Endothelial cell of umbilical vein (primary cell): ENCODE measurements around the gene OR51E2. TPM values are rescaled to one million over a fixed set of nuclear protein-coding genes. Genes with fewer than 3 reads are reported as not detected.

Experiments
- BruUV-seq: library from RNA; stranded (reverse); fragments of 400-500 nt; replicated peaks from 2 replicates; lab custom pipeline; 2021; lab: Mats Ljungman, UMichigan
- CTCF ChIA-PET: fragments of 300-600, 350-600 bp; sonication (Branson Sonifier 250); formaldehyde crosslinking; loops from one replicate; lab custom pipeline; 2021; ENCODE audit warnings: antibody characterized with exemption, inconsistent platforms; lab: Charles Lee
- POLR2A ChIA-PET: fragments of 300-600, 350-600 bp; sonication (Branson Sonifier 250); formaldehyde crosslinking; loops from one replicate; lab custom pipeline; 2021; ENCODE audit warnings: antibody characterized with exemption, inconsistent platforms; lab: Charles Lee
- DNase-seq: peaks from one replicate; pipeline ENCODE4 v3.0.0-alpha.2; 2011; ENCODE audit warnings: low read depth, low spot score
- FAIRE-seq: peaks from 2 replicates; lab custom pipeline; 2011; peaks lifted over from hg19 to GRCh38; lab: Jason Lieb, UNC
- H2AFZ ChIP-seq: 2 replicates; pipeline ENCODE4 v1.6.0; 2012; ENCODE audit warnings: low read depth, low read length, control low read depth, inconsistent platforms
- H3K27ac ChIP-seq: 2 replicates; pipeline ENCODE4 v1.5.1; 2011; ENCODE audit warnings: low read depth, mild to moderate bottlenecking, control low read depth, low read length, moderate library complexity; ENCODE audit not compliant: insufficient read depth
- H3K27me3 ChIP-seq, 2 experiments: 2 replicates each; pipeline versions ENCODE4 v1.6.0 to v1.6.1; 2011; ENCODE audit warnings: low read length in 2 of 2, mixed read lengths in 1 of 2; ENCODE audit not compliant: control insufficient read depth in 2 of 2, insufficient read depth in 2 of 2
- H3K36me3 ChIP-seq, 2 experiments: 2 replicates in 1 of 2; 3 replicates in 1 of 2; pipeline ENCODE4 v1.5.1; 2011; ENCODE audit warnings: low read length in 2 of 2, mild to moderate bottlenecking in 1 of 2, moderate library complexity in 1 of 2; ENCODE audit not compliant: control insufficient read depth in 2 of 2, insufficient read depth in 2 of 2; ENCODE audit errors: extremely low read depth in 1 of 2
- H3K4me1 ChIP-seq: 3 replicates; pipeline ENCODE4 v1.5.1; 2011; ENCODE audit warnings: mild to moderate bottlenecking, low read length; ENCODE audit not compliant: control insufficient read depth, insufficient read depth; ENCODE audit errors: extremely low read depth
- H3K4me2 ChIP-seq: 2 replicates; pipeline ENCODE4 v1.6.1; 2011; ENCODE audit warnings: low read length, control low read depth, mixed read lengths; ENCODE audit not compliant: insufficient read depth
- H3K4me3 ChIP-seq, 3 experiments: fragments of 200-600 bp in 1 of 3; sonication (generic), shearing (Covaris generic) in 1 of 3; replicated peaks in 1 of 3; 2 replicates each; pipeline ENCODE4 v1.5.1; 2011 to 2016; ENCODE audit warnings: control low read depth in 3 of 3, low read length in 3 of 3, mild to moderate bottlenecking in 2 of 3, inconsistent platforms in 1 of 3, low read depth in 1 of 3, moderate library complexity in 1 of 3; ENCODE audit not compliant: insufficient read depth in 1 of 3
- H3K79me2 ChIP-seq: 2 replicates; pipeline ENCODE4 v1.6.0; 2012; ENCODE audit warnings: low read length, inconsistent platforms; ENCODE audit not compliant: control insufficient read depth, insufficient read depth
- H3K9ac ChIP-seq: replicated peaks from 2 replicates; pipeline ENCODE3; 2011; ENCODE audit warnings: low read length, control low read depth; ENCODE audit not compliant: insufficient read depth; ENCODE audit errors: extremely low read depth
- H3K9me1 ChIP-seq: replicated peaks from 3 replicates; pipeline ENCODE4 v1.6.0; 2011; ENCODE audit warnings: mild to moderate bottlenecking, low read length; ENCODE audit not compliant: control insufficient read depth, insufficient read depth; ENCODE audit errors: extremely low read depth
- H3K9me3 ChIP-seq: replicated peaks from 2 replicates; pipeline ENCODE4 v1.5.1; 2012; ENCODE audit warnings: low read length, inconsistent platforms; ENCODE audit not compliant: control insufficient read depth, insufficient read depth
- H4K20me1 ChIP-seq: replicated peaks from 2 replicates; pipeline ENCODE3; 2011; ENCODE audit warnings: mild to moderate bottlenecking, low read length; ENCODE audit not compliant: control insufficient read depth, insufficient read depth; ENCODE audit errors: extremely low read depth
- CTCF ChIP-seq, 2 donors: IDR thresholded peaks; 1 replicate in 1 of 2; 2 replicates in 1 of 2; pipeline ENCODE4 v1.5.1; 2011; ENCODE audit warnings: low read length in 2 of 2, mild to moderate bottlenecking in 2 of 2, moderate library complexity in 2 of 2, control low read depth in 1 of 2, inconsistent platforms in 1 of 2, low read depth in 1 of 2; ENCODE audit not compliant: insufficient read depth in 1 of 2; ENCODE audit errors: extremely low read depth in 1 of 2
- EZH2 ChIP-seq: IDR thresholded peaks from 2 replicates; pipeline ENCODE4 v1.6.1; 2012; ENCODE audit warnings: borderline replicate concordance, low read depth, mild to moderate bottlenecking, moderate library complexity, low read length, inconsistent platforms; ENCODE audit not compliant: severe bottlenecking
- FOS ChIP-seq: IDR thresholded peaks from 2 replicates; pipeline ENCODE4 v1.6.1; 2011; ENCODE audit warnings: mild to moderate bottlenecking, low read length, moderate library complexity, borderline replicate concordance; ENCODE audit not compliant: insufficient read depth
- GATA2 ChIP-seq: IDR thresholded peaks from 2 replicates; pipeline ENCODE4 v1.7.0; 2011; ENCODE audit warnings: low read depth, mild to moderate bottlenecking, moderate library complexity, mixed read lengths, low read length; ENCODE audit not compliant: insufficient read length, insufficient read depth
- JUN ChIP-seq: IDR thresholded peaks from 2 replicates; pipeline ENCODE4 v1.6.1; 2011; ENCODE audit warnings: borderline replicate concordance, low read depth; ENCODE audit not compliant: insufficient read length, insufficient read depth
- MAX ChIP-seq: IDR thresholded peaks from 2 replicates; pipeline ENCODE4 v1.6.1; 2011; ENCODE audit not compliant: insufficient read depth, insufficient read length
- MYC ChIP-seq: IDR thresholded peaks from one replicate; pipeline ENCODE4 v1.6.1; 2011; ENCODE audit warnings: mild to moderate bottlenecking, low read depth, low read length
- POLR2A ChIP-seq: IDR thresholded peaks from 2 replicates; pipeline ENCODE4 v1.6.1; 2012; ENCODE audit warnings: low read depth, mild to moderate bottlenecking, control low read depth, low read length
- POLR2AphosphoS5 ChIP-seq: IDR thresholded peaks from 2 replicates; pipeline ENCODE4 v1.6.1; 2012; ENCODE audit warnings: low read depth, mild to moderate bottlenecking, control low read depth, low read length, moderate library complexity; ENCODE audit not compliant: insufficient read depth
- dilution Hi-C: fragments of 300-500 bp; cut with MboI; formaldehyde crosslinking; loops from one replicate; pipeline ENCODE4 v1.15.0; 2019; ENCODE audit warnings: low sequenced_read_pairs; ENCODE audit not compliant: extremely low pct_ligation_motif_present
- intact Hi-C: fragments of 100-400 bp; cut with micrococcal nuclease; formaldehyde crosslinking; loops from one replicate; pipeline ENCODE4 v1.10.0; 2022
- polyA plus RNA-seq, 4 experiments: library from polyadenylated mRNA; depleted of rRNA in 3 of 4; stranded (reverse) in 3 of 4; unstranded in 1 of 4; fragments of >200 nt; gene quantifications; 2 replicates each; pipeline versions ENCODE4 v1.2.1 to v1.2.3, GENCODE V29; 2011 to 2012; ENCODE audit warnings: missing spikeins in 1 of 4
- total RNA-seq: library from RNA; stranded (reverse); gene quantifications from 2 replicates; pipeline ENCODE4 v1.2.3, GENCODE V29; 2021

OR51E2 gene
- total and polyA plus RNA-seq, 2 donors (not counting 3 experiments of a cell fraction or from before 2014, with no cell fraction given): not detected

GRCh38 chr11:4636136-4636535 lies 61.5 kb downstream of the OR51E2 start:
- Histone ChIP-seq H3K9ac (no peak overlapping the region), H2AFZ (no peak overlapping the region), H3K27me3 (peaks cover 0 to 1% of the 10 kb centered on the region in 2 experiments), H3K27ac (no peak overlapping the region), H4K20me1 (no peaks in the 10 kb centered on the region), H3K79me2 (no peaks in the 10 kb centered on the region), H3K4me1 (no peaks in the 10 kb centered on the region), H3K4me2 (no peak overlapping the region), H3K36me3 (no peaks in the 10 kb centered on the region), H3K9me1 (no peaks in the 10 kb centered on the region), H3K4me3 (no peak overlapping the region), H3K9me3 (no peaks in the 10 kb centered on the region)
- POLR2A ChIA-PET: no interaction called here
- FAIRE-seq (no peak), DNase-seq (no peak)
- CTCF ChIA-PET: interaction anchor here (0.7 to 3.1 kb wide), 26 partner anchors 10 to 1255 kb away, joined by 3 to 54 read pairs (median 6); partner anchors contain the start of genes OR52N2 and TRIM68
- no TSS peak for BruUV-seq
- intact Hi-C loops (no loop called here), dilution Hi-C loops (no loop called here)
- TF ChIP-seq POLR2AphosphoS5 (no peak), FOS (no peak), JUN (no peak), MYC (no peak), CTCF (IDR thresholded peaks at IDR 0.05; ENCODE audit: extremely low read depth in 1 of 2, insufficient read depth in 1 of 2, low read depth in 1 of 2, low read length in 2 of 2) (no peak), POLR2A (no peak), EZH2 (no peak), GATA2 (no peak), MAX (no peak)

Other genes starting within 250 kb of the OR51E2 start
- gene OR52K2, start 248.6 kb downstream of the OR51E2 start, total RNA-seq: not detected in 2 replicates
- not detected in 2 replicates for gene OR52K2, start 248.6 kb downstream of the OR51E2 start, polyA plus RNA-seq
- gene OR52K1, start 215.2 kb downstream of the OR51E2 start, total RNA-seq: not detected in 2 replicates
- not detected in 2 replicates for gene OR52K1, start 215.2 kb downstream of the OR51E2 start, polyA plus RNA-seq
- gene OR52M1, start 152.7 kb downstream of the OR51E2 start, total RNA-seq: not detected in 2 replicates
- gene OR52M1, start 152.7 kb downstream of the OR51E2 start, polyA plus RNA-seq: not detected in 2 replicates
- gene OR52I2, start 116.1 kb downstream of the OR51E2 start, total RNA-seq: not detected in 2 replicates
- not detected in 2 replicates for gene OR52I2, start 116.1 kb downstream of the OR51E2 start, polyA plus RNA-seq
- not detected in 2 replicates for gene OR52I1, start 103.8 kb downstream of the OR51E2 start, total RNA-seq
- not detected in 2 replicates for gene OR52I1, start 103.8 kb downstream of the OR51E2 start, polyA plus RNA-seq
- gene TRIM68, start 89.6 kb downstream of the OR51E2 start, total RNA-seq: 10.6 and 11.3 TPM in 2 replicates
- 7.2 and 8.1 TPM in 2 replicates for gene TRIM68, start 89.6 kb downstream of the OR51E2 start, polyA plus RNA-seq
- gene OR51D1, start 60.4 kb downstream of the OR51E2 start, total RNA-seq: not detected in 2 replicates
- gene OR51D1, start 60.4 kb downstream of the OR51E2 start, polyA plus RNA-seq: not detected in 2 replicates
- not detected in 2 replicates for gene OR51E1, start 53.9 kb downstream of the OR51E2 start, total RNA-seq
- not detected in 2 replicates for gene OR51E1, start 53.9 kb downstream of the OR51E2 start, polyA plus RNA-seq
- not detected in 2 replicates for gene MMP26, start 6.9 kb upstream of the OR51E2 start, total RNA-seq
- gene MMP26, start 6.9 kb upstream of the OR51E2 start, polyA plus RNA-seq: not detected in 2 replicates
- not detected in 2 replicates for gene OR51F1, start 72.1 kb upstream of the OR51E2 start, total RNA-seq
- gene OR51F1, start 72.1 kb upstream of the OR51E2 start, polyA plus RNA-seq: not detected in 2 replicates
- not detected in 2 replicates for gene OR52R1, start 106.5 kb upstream of the OR51E2 start, total RNA-seq
- not detected in 2 replicates for gene OR52R1, start 106.5 kb upstream of the OR51E2 start, polyA plus RNA-seq
- not detected in 2 replicates for gene OR51F2, start 123.5 kb upstream of the OR51E2 start, total RNA-seq
- not detected in 2 replicates for gene OR51F2, start 123.5 kb upstream of the OR51E2 start, polyA plus RNA-seq
- gene OR51S1, start 151.4 kb upstream of the OR51E2 start, total RNA-seq: not detected in 2 replicates
- gene OR51S1, start 151.4 kb upstream of the OR51E2 start, polyA plus RNA-seq: not detected in 2 replicates
- not detected in 2 replicates for gene OR51T1, start 184.0 kb upstream of the OR51E2 start, total RNA-seq
- gene OR51T1, start 184.0 kb upstream of the OR51E2 start, polyA plus RNA-seq: not detected in 2 replicates
- gene OR51A7, start 205.9 kb upstream of the OR51E2 start, total RNA-seq: not detected in 2 replicates
- gene OR51A7, start 205.9 kb upstream of the OR51E2 start, polyA plus RNA-seq: not detected in 2 replicates
- not detected in 2 replicates for gene OR51G2, start 221.5 kb upstream of the OR51E2 start, total RNA-seq
- gene OR51G2, start 221.5 kb upstream of the OR51E2 start, polyA plus RNA-seq: not detected in 2 replicates
- not detected in 2 replicates for gene OR51G1, start 226.5 kb upstream of the OR51E2 start, total RNA-seq
- not detected in 2 replicates for gene OR51G1, start 226.5 kb upstream of the OR51E2 start, polyA plus RNA-seq
- not detected in 2 replicates for gene OR51A4, start 249.8 kb upstream of the OR51E2 start, total RNA-seq
- not detected in 2 replicates for gene OR51A4, start 249.8 kb upstream of the OR51E2 start, polyA plus RNA-seq